ENCODE results near the gene YWHAE. TPM values are rescaled to one million over a fixed set of nuclear protein-coding genes. Genes with fewer than 3 reads are reported as not detected.

YWHAE gene
- total RNA-seq, 4 donors from 2014 or later: 581 to 765 (median 678) TPM

DNA sequence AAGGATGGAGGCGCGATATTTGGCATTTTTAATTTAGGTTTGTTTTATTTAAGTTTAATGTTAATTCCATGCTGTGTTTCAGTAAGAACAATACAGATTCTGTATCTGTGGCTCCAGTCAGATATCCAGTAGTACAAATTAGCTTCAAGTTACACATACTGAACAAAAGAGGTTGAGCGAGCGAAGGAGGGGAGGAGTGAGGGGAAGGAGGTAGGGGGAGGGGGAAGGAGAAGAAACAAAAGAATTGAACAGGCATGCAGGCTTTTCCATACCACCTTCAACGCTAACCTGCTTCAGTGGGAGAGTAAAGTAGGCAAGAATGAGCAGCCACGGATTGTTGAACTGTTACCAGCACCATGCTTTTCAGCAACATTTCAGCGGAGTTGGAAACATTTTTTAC, 55.5 kb downstream of the YWHAE start:
- H3K27ac ChIP-seq: no peak overlapping the region
- no peaks in the 10 kb centered on the region for H3K27me3 ChIP-seq
- WGBS, 2 donors: 68 to 73% methylated on average over 7 of the region's 7 CpGs
- peaks cover 0 to 32% (median 3%) of the 10 kb centered on the region in 4 donors for H3K4me1 ChIP-seq
- no peaks in the 10 kb centered on the region for H3K9me3 ChIP-seq
- no peak overlapping the region for H3K4me3 ChIP-seq
- no peak for DNase-seq (ENCODE audit: low spot score in 2 of 2)
- TF ChIP-seq POLR2A (IDR thresholded peaks at IDR 0.05) (no peak), EP300 (IDR thresholded peaks at IDR 0.05) (no peak)
- TF ChIP-seq, protein P1, sequence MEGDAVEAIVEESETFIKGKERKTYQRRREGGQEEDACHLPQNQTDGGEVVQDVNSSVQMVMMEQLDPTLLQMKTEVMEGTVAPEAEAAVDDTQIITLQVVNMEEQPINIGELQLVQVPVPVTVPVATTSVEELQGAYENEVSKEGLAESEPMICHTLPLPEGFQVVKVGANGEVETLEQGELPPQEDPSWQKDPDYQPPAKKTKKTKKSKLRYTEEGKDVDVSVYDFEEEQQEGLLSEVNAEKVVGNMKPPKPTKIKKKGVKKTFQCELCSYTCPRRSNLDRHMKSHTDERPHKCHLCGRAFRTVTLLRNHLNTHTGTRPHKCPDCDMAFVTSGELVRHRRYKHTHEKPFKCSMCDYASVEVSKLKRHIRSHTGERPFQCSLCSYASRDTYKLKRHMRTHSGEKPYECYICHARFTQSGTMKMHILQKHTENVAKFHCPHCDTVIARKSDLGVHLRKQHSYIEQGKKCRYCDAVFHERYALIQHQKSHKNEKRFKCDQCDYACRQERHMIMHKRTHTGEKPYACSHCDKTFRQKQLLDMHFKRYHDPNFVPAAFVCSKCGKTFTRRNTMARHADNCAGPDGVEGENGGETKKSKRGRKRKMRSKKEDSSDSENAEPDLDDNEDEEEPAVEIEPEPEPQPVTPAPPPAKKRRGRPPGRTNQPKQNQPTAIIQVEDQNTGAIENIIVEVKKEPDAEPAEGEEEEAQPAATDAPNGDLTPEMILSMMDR (IDR thresholded peaks at IDR 0.05): no peak
- H3K36me3 ChIP-seq: peaks cover 0 to 53% (median 9%) of the 10 kb centered on the region in 3 donors

DNA sequence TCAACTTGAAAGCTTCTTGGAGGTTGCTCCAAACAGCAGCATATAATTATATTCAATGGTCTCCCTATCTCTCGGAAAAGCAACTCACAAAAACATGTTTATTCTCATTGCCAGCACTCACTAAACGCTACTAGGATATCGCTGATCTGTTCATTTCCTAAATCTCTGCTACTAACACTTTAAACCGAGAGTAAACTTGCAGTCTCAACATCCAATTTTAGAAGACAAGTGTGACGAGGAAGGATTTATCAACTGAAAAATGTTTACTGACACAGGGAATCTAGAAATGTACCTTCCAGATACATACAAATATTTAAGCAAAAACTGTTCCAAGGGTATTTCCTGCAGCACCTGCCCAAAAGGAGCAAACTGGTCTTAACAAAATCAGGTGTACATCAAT, 56.5 kb downstream of the YWHAE start:
- no peaks in the 10 kb centered on the region for H3K27me3 ChIP-seq
- H3K36me3 ChIP-seq: peaks cover 0 to 45% (median 9%) of the 10 kb centered on the region in 3 donors
- 90% methylated on average over 5 of the region's 5 CpGs for WGBS, 2 donors
- no peak overlapping the region for H3K27ac ChIP-seq
- H3K4me1 ChIP-seq: peaks cover 0 to 32% (median 3%) of the 10 kb centered on the region in 4 donors
- H3K4me3 ChIP-seq: no peak overlapping the region
- H3K9me3 ChIP-seq: no peaks in the 10 kb centered on the region
- TF ChIP-seq POLR2A (IDR thresholded peaks at IDR 0.05): no peak
- TF ChIP-seq, protein P1 (IDR thresholded peaks at IDR 0.05): no peak
- no peak for TF ChIP-seq EP300 (IDR thresholded peaks at IDR 0.05)
- DNase-seq (ENCODE audit: low spot score in 2 of 2): no peak

DNA sequence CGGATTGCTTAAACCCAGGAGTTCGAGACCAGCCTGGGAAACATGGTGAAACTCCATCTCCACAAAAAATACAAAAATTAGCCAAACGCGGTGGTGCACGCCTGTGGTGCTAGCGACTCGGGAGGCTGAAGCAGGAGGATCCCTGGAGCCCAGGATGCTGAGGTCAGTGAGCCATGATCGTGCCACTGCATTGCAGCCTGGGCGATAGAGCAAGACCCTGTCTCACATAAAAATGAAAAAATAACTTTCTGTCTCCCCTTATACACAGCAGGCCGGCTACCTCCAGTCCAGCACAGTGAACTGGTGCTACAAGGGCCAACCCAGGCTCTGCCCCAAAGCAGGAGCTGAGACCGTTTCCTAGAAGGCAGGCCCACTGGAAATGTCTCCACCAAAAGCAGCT, 59.7 kb downstream of the YWHAE start:
- Histone ChIP-seq H3K27me3 (no peaks in the 10 kb centered on the region), H3K4me1 (peaks cover 0 to 2% (median 0%) of the 10 kb centered on the region in 4 donors), H3K36me3 (peaks cover 0 to 27% (median 9%) of the 10 kb centered on the region in 3 donors), H3K27ac (no peak overlapping the region), H3K9me3 (no peaks in the 10 kb centered on the region), H3K4me3 (no peak overlapping the region)
- TF ChIP-seq POLR2A (IDR thresholded peaks at IDR 0.05): no peak
- TF ChIP-seq, protein P1 (IDR thresholded peaks at IDR 0.05): no peak
- no peak for TF ChIP-seq EP300 (IDR thresholded peaks at IDR 0.05)
- WGBS, 2 donors: 92 to 93% methylated on average over 11 of the region's 11 CpGs
- no peak for DNase-seq (ENCODE audit: low spot score in 2 of 2)

DNA sequence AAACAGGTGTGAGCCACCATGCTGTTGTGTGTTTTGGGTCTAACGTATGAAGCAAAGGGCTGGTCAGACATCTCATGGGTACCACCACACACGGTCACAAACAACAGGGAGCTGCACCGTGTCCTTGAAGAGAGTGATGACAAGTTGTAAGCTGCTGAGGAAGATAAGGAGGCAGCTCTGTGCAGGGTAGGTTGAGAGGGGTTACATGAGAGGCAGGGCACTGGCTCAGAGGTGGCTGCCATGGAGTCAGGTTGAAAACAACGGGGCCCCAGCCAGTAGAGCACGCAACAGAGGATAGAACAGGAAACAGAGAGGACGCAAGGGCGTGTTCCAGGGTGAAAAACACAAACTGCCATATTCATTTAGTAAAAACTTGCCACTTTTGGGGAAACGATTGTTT, 68.3 kb downstream of the YWHAE start:
- peaks cover 0 to 12% (median 0%) of the 10 kb centered on the region in 4 donors for H3K4me1 ChIP-seq
- 75 to 85% methylated on average over 8 of the region's 8 CpGs for WGBS, 2 donors
- no peak for DNase-seq (ENCODE audit: low spot score in 2 of 2)

DNA sequence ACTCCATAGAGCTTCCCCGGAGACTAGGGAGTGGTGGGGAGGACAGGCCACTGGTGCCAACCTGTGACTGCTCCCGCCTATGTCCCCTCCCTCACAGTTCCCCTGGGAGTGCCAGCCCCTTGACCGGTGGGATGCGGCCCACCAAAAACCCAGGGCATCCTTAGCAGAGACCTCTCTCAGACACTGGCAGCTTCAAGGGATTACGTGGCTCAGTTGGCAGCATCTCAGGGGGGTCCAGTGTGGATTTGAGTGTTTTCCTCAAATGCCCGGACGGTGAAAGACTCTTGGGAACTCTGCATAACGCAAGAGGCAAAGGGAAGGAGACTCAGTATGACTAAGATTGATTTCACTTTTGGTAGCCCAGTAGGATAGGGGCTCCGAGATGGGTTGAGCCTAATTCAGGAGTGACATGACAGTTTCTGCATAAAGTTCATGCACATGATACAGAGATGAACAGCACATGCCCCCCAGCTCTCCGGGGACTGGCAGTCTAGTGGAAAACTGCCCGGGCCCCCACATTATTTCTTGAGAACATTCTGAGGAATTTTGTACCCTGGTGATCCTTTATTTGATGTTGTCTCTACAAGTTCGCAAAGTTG, 70.2 kb downstream of the YWHAE start:
- TF ChIP-seq, protein P1 (IDR thresholded peaks at IDR 0.05): no peak
- TF ChIP-seq POLR2A (IDR thresholded peaks at IDR 0.05): no peak
- no peak for TF ChIP-seq EP300 (IDR thresholded peaks at IDR 0.05)
- Histone ChIP-seq H3K36me3 (no peaks in the 10 kb centered on the region), H3K27me3 (no peaks in the 10 kb centered on the region), H3K27ac (no peak overlapping the region), H3K4me1 (peaks cover 0 to 12% (median 0%) of the 10 kb centered on the region in 4 donors), H3K9me3 (no peaks in the 10 kb centered on the region), H3K4me3 (no peak overlapping the region)
- 71 to 77% methylated on average over 12 of the region's 12 CpGs for WGBS, 2 donors
- no peak for DNase-seq (ENCODE audit: low spot score in 2 of 2)

More for the DNA sequence above, 68.3 kb downstream of the YWHAE start:
- Histone ChIP-seq H3K9me3 (no peaks in the 10 kb centered on the region), H3K27me3 (no peaks in the 10 kb centered on the region), H3K4me3 (no peak overlapping the region), H3K36me3 (no peaks in the 10 kb centered on the region), H3K27ac (no peak overlapping the region)
- TF ChIP-seq, protein P1 (IDR thresholded peaks at IDR 0.05): no peak
- TF ChIP-seq POLR2A (IDR thresholded peaks at IDR 0.05): no peak
- TF ChIP-seq EP300 (IDR thresholded peaks at IDR 0.05): no peak
